ENCODE data around the gene AMIGO3. TPM values are rescaled to one million over a fixed set of nuclear protein-coding genes. Genes with fewer than 3 reads are reported as not detected.
"Not testable (repeated sequence)": the region's sequence is repeated elsewhere in the genome, so short reads cannot be mapped to it uniquely, and the experiment has no call there.

The AMIGO3 gene
- total RNA-seq, 3 donors from 2014 or later, result 0.11 TPM; not detected in 2

- not testable (repeated sequence) for H3K27me3 Mint-ChIP-seq (ENCODE audit: low read depth); DNase-seq; H3K36me3 Mint-ChIP-seq (ENCODE audit: insufficient read depth); ATAC-seq; H3K9me3 Mint-ChIP-seq; H3K4me3 Mint-ChIP-seq
- peaks cover 21% of the 10 kb centered on the region for H3K4me1 Mint-ChIP-seq (ENCODE audit: low read depth)
Measured at GRCh38 chr3:49694409-49695070, 24.9 kb downstream of the AMIGO3 start.

DNA sequence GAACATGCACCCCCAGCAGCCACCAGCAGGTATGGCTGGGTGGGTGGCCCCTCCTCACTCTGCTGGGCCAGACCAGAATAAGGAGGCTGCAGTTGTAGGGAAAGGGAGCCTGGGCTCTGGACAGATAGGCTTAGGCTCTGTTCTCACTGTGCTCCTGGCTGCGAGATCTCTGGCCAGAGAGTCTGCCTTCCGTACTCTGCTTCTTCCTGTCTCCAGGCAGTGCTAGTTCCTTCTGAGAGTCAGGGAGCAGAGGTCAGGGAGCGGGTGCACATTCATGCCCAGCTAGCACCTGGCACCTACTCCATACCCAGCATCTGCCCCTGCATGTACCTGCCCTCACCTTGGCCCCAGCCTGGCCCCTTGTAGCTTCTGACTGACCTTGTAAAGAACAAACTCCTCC is 28.0 kb downstream of the AMIGO3 start:
- ATAC-seq; H3K36me3 Mint-ChIP-seq (ENCODE audit: insufficient read depth); H3K27me3 Mint-ChIP-seq (ENCODE audit: low read depth); DNase-seq; H3K9me3 Mint-ChIP-seq: not testable (repeated sequence)
- H3K4me1 Mint-ChIP-seq (ENCODE audit: low read depth), result peaks cover 38% of the 10 kb centered on the region
- H3K4me3 Mint-ChIP-seq, result peak overlapping the region; percentile 26

GRCh38 chr3:49690856-49691255 is 28.6 kb downstream of the AMIGO3 start:
- H3K4me1 Mint-ChIP-seq (ENCODE audit: low read depth), result peaks cover 38% of the 10 kb centered on the region
- peak overlapping the region; percentile 97 for H3K4me3 Mint-ChIP-seq
- not testable (repeated sequence) for DNase-seq; ATAC-seq; H3K36me3 Mint-ChIP-seq (ENCODE audit: insufficient read depth); H3K9me3 Mint-ChIP-seq; H3K27me3 Mint-ChIP-seq (ENCODE audit: low read depth)

DNA sequence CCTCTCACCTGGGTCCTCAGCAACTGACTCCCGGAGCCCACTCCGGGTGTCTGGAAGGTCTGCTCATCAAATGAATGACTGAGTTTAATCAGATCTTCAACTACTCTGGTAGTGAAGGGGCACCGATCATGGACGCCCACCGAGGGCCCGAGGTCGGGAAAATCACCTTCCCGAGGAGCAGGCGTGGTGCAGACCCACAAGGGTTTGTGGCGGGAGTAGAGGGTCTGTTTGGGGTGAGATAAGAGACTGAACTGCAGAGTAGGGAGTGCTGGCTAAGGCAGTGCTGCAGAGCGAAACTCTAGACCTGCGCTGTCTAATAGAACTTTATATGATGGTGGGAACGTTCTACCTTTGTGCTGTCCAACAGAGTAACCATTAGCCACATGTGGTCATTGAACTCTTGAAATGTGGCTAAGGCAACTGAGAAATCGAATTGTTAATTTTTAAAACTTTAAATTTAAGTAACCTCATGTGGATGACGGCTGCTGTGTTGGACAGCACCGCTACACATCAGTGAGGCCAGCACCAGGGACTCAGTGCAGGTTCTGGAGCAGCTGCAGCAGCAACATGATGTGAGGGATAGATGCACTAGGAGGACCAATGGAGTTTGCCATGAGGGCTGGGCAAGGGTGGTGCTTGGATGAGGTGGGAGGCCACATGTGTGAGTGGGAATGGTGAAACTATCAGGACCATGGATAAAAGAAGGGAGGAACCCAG is 29.4 kb downstream of the AMIGO3 start:
- H3K27me3 Mint-ChIP-seq (ENCODE audit: low read depth); DNase-seq; ATAC-seq; H3K9me3 Mint-ChIP-seq; H3K36me3 Mint-ChIP-seq (ENCODE audit: insufficient read depth): not testable (repeated sequence)
- Mint-ChIP-seq H3K4me3 (peak overlapping the region; percentile 97), H3K4me1 (ENCODE audit: low read depth) (peaks cover 38% of the 10 kb centered on the region)

DNA sequence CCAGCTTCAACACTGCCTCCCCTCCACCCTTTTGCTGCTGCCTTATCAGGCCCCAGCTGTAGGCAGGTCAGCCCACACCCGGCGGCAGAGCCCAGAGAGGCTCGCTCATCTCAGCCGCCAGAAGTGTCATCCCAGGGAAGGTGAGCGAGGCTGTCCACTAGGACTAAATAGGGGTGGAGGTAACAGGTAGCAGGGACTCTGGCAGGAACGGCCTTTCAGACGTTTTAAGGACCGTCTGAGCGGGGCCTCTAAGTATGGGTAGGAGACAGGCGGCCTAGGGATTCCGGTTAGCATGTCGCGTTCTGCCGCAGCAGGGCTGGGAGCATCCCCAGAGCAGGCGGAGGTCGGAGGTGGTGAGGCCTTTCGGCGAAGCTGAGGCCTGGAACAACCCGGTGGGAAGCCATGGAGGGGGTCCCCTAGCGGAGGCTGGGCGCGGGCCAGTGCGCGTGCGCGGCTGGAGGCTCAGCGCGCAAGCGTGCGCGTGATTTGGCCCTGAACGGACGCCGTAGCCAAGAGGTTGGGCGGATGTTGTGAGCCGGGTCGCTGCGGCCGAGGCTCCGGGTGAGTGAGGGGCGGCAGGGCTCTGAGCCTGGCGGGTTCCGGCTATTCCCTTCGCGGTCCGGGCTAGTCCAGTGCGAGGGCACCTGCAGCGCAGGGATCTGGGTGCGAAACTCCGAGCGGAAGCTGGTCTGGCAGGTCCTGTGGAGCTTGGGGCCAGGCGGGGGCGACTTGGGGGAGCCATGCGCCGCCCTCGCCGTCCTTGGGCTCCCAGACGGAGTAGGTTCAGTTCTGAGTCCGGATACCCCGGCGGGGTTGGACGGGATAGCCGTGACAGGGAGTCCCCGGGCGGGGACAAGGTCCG is 30.2 kb downstream of the AMIGO3 start, which contains the start of the genes MST1 and RNF123:
TSS of gene MST1 (minus strand) at position 429 of the 862 bp plus-strand sequence. CDS start 783 bp downstream, outside the sequence.
TSS of gene RNF123 (plus strand) at position 512 of the 862 bp plus-strand sequence. CDS start 1,609 bp downstream, outside the sequence.
- H3K36me3 Mint-ChIP-seq (ENCODE audit: insufficient read depth), result peaks cover 4% of the 10 kb centered on the region
- peak within 1 kb of the TSS; percentile 97 for H3K4me3 Mint-ChIP-seq
- peaks cover 38% of the 10 kb centered on the region for H3K4me1 Mint-ChIP-seq (ENCODE audit: low read depth)
- H3K9me3 Mint-ChIP-seq, result no peaks in the 10 kb centered on the region
- H3K27me3 Mint-ChIP-seq (ENCODE audit: low read depth), result peaks cover 7% of the 10 kb centered on the region
- ATAC-seq, result peak; percentile 80 to 81
- DNase-seq, result peak; percentile 90

GRCh38 chr3:49688338-49689045 is 31.0 kb downstream of the AMIGO3 start:
- Mint-ChIP-seq H3K4me1 (ENCODE audit: low read depth) (peaks cover 38% of the 10 kb centered on the region), H3K4me3 (peak overlapping the region; percentile 97)
- H3K36me3 Mint-ChIP-seq (ENCODE audit: insufficient read depth); DNase-seq; H3K27me3 Mint-ChIP-seq (ENCODE audit: low read depth); ATAC-seq; H3K9me3 Mint-ChIP-seq: not testable (repeated sequence)

DNA sequence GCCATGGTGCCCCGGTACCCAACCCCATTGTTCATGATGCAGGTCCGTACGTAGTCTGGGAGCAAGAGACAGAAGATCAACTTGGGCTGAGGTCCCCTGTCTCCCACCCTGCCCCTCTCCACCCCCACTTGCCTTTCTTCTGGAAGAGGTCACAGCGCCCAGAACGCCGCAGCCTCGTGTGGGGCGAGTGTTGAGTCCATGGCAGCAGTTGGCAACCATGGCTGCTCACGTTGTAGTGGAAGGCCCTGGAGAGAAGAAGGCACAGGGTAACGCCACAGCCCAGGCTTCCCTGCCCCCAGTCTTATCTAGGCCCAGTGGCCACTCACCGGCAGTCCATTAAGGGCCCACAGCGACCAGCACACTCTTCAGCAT is 32.1 kb downstream of the AMIGO3 start:
- H3K36me3 Mint-ChIP-seq (ENCODE audit: insufficient read depth), result peaks cover 16% of the 10 kb centered on the region
- H3K9me3 Mint-ChIP-seq; H3K27me3 Mint-ChIP-seq (ENCODE audit: low read depth); ATAC-seq; H3K4me3 Mint-ChIP-seq; DNase-seq: not testable (repeated sequence)
- peaks cover 34% of the 10 kb centered on the region for H3K4me1 Mint-ChIP-seq (ENCODE audit: low read depth)

DNA sequence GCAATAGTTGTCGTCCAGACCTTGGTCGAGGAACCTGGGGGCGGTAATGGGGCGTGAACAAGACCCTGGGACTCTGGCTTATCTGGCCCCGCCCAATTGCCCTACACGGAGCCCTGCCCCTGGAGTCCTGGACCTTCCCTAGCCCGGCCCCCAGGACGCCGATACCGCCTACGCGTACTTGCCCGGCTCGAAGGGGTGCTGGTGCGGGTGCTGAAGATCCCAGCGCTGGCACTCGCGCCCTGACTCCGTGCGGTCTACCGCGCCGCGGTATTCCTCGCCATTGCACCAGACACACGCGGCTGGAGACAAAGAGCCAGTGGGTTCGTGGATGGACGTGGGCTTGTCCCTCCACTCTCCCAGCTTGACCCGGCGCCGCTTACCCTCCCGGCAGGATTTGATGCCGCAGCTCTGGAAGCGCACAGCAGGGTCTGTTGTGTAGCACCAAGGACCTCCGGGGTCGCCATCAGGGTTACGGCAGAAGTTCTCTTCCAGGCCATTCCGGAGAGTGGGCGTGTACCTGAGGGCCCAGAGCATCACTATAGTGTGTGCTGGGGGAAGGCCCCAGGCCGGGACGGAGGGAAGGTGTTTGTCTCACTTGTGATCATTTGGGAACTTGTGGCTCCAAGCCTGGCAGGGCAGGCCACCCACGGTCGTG is 32.6 kb downstream of the AMIGO3 start:
- not testable (repeated sequence) for H3K27me3 Mint-ChIP-seq (ENCODE audit: low read depth); H3K9me3 Mint-ChIP-seq; DNase-seq
- H3K4me1 Mint-ChIP-seq (ENCODE audit: low read depth), result peaks cover 34% of the 10 kb centered on the region
- H3K4me3 Mint-ChIP-seq, result peak overlapping the region; percentile 21
- H3K36me3 Mint-ChIP-seq (ENCODE audit: insufficient read depth), result peaks cover 16% of the 10 kb centered on the region
- peak; percentile 19 to 23 for ATAC-seq

- not testable (repeated sequence) for H3K9me3 Mint-ChIP-seq; H3K27me3 Mint-ChIP-seq (ENCODE audit: low read depth)
- peaks cover 32% of the 10 kb centered on the region for H3K4me1 Mint-ChIP-seq (ENCODE audit: low read depth)
- peaks cover 16% of the 10 kb centered on the region for H3K36me3 Mint-ChIP-seq (ENCODE audit: insufficient read depth)
- DNase-seq (peak; percentile 29), ATAC-seq (peak; percentile 4 to 11)
- peak overlapping the region; percentile 43 for H3K4me3 Mint-ChIP-seq
Measured at GRCh38 chr3:49686346-49686745, 33.1 kb downstream of the AMIGO3 start.

DNA sequence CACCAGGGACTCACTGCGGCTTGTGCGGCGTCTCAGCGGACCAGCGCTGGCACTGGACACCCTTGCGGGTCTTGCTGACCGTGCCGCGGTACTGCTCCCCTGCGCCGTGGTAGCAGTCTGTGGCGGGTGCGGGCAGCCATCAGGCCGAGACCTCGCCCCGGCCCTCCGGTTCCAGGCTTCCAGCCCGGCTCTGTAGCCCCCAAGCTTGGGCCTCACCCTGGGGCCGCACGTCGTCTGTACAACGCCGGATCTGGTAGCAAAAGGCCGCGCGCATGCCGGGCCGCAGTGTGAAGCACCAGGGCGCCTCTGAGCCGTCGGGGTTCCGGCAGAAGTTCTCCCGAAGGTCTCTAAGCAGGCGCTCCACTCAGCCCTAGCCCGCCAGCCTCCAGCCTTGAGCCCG is 33.6 kb downstream of the AMIGO3 start:
- peaks cover 16% of the 10 kb centered on the region for H3K36me3 Mint-ChIP-seq (ENCODE audit: insufficient read depth)
- ATAC-seq, result peak in 1 of 2 donors; percentile 1
- not testable (repeated sequence) for H3K4me3 Mint-ChIP-seq; H3K27me3 Mint-ChIP-seq (ENCODE audit: low read depth); H3K9me3 Mint-ChIP-seq; DNase-seq
- peaks cover 27% of the 10 kb centered on the region for H3K4me1 Mint-ChIP-seq (ENCODE audit: low read depth)

DNA sequence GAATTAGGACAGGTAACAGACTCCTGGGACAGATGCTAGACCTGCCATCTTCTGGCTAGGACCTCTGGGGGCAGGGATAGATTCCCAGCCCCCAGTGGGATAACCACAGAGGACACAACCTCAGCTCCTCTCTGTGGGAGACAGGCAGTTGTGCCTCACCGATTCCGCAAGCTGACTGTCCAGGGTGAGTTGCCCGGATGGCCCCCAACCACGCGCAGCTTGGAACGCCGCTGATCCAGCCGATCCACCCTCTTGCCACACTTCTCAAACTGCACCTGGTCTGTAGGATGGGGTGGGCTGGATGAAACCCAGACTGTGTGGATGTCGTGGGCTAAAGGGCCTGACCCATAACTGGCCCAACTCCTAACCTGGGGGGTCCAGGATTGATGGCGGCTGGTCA is 34.4 kb downstream of the AMIGO3 start:
- DNase-seq; H3K4me3 Mint-ChIP-seq; ATAC-seq; H3K9me3 Mint-ChIP-seq; H3K27me3 Mint-ChIP-seq (ENCODE audit: low read depth): not testable (repeated sequence)
- peaks cover 17% of the 10 kb centered on the region for H3K36me3 Mint-ChIP-seq (ENCODE audit: insufficient read depth)
- peaks cover 20% of the 10 kb centered on the region for H3K4me1 Mint-ChIP-seq (ENCODE audit: low read depth)

DNA sequence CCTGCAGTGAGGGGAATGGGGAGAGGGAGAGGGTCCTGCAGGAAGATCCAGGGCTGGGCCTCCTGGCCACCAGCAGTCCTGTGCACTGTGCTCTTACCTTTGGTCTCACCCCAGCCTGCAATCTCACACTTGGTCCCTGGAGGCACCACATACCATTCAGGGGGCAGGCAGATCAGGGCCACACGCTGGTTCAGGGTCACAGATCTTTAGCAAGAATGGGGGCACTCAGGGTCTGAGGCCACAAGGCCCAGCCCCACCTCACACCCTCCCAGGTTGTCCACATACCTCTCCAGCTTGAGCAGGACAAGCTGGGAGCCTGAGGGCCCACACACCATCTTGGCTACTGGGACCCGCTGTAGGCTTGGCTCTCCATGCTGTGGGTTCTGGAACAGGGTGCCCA is 35.0 kb downstream of the AMIGO3 start:
- H3K27me3 Mint-ChIP-seq (ENCODE audit: low read depth); H3K9me3 Mint-ChIP-seq; ATAC-seq; H3K4me3 Mint-ChIP-seq; DNase-seq: not testable (repeated sequence)
- Mint-ChIP-seq H3K4me1 (ENCODE audit: low read depth) (peaks cover 16% of the 10 kb centered on the region), H3K36me3 (ENCODE audit: insufficient read depth) (peaks cover 21% of the 10 kb centered on the region)

DNA sequence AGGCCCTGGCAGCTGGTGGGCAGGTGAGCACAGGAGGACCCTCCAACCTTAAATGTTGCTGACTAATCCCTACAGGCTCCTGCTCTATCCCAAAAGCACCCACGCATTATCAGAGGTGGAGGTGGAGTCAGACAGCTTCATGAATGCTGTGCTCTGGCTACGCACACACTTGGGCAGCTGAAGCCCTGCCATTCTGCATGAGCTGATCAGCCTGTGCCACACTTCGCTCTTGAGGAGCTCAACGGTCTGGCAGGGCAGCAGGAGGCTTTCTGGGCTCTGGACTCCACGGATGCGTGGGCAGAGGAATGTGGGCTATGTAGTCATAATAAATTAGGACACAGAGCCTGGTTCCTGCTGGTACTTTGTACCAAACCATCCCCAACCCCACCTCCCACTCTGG is 36.3 kb downstream of the AMIGO3 start:
- no peak overlapping the region for H3K4me3 Mint-ChIP-seq
- H3K27me3 Mint-ChIP-seq (ENCODE audit: low read depth), result peaks cover 7% of the 10 kb centered on the region
- H3K4me1 Mint-ChIP-seq (ENCODE audit: low read depth), result peaks cover 6% of the 10 kb centered on the region
- no peak for ATAC-seq
- no peaks in the 10 kb centered on the region for H3K9me3 Mint-ChIP-seq
- DNase-seq, result no peak
- peaks cover 23% of the 10 kb centered on the region for H3K36me3 Mint-ChIP-seq (ENCODE audit: insufficient read depth)

Measured in activated T-cell treated with anti-CD3 and anti-CD28 coated beads, Interleukin-2, amount 50 U/mL, for 4 hours (primary cell).